ENCODE measurements around the gene POGLUT3. TPM values are rescaled to one million over a fixed set of nuclear protein-coding genes. Genes with fewer than 3 reads are reported as not detected.

The POGLUT3 gene
- total RNA-seq, 4 donors from 2014 or later: 19.8 to 47.1 (median 36.8) TPM

DNA sequence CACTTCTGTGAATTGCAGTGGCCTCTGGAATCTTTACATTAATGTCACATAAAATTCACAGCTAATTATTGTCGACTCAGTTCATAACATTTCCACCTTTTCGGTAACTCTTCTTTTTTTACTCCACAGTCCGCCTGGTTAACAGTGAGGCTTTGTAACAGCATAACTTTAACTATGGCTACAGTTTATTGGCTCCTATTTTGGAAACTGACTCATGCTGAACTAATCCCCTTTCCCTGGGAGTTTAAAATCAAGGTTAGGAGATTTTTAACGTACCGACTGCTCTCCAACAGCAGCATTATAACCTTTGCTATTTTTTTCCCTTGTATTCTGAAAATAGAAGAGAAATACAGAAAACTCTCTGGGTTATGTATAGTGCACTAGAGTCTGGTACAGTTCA, 3.2 kb upstream of the POGLUT3 start:
- Histone ChIP-seq H3K9me3 (no peaks in the 10 kb centered on the region), H3K27me3 (no peaks in the 10 kb centered on the region), H3K27ac (no peak overlapping the region), H3K36me3 (no peaks in the 10 kb centered on the region), H3K4me3 (no peak overlapping the region), H3K4me1 (peaks cover 0 to 9% (median 4%) of the 10 kb centered on the region in 4 donors)
- WGBS, 2 donors: 41 to 53% methylated on average over 5 of the region's 5 CpGs
- TF ChIP-seq EP300 (IDR thresholded peaks at IDR 0.05) (no peak), POLR2A (IDR thresholded peaks at IDR 0.05) (no peak)
- TF ChIP-seq, protein P1, sequence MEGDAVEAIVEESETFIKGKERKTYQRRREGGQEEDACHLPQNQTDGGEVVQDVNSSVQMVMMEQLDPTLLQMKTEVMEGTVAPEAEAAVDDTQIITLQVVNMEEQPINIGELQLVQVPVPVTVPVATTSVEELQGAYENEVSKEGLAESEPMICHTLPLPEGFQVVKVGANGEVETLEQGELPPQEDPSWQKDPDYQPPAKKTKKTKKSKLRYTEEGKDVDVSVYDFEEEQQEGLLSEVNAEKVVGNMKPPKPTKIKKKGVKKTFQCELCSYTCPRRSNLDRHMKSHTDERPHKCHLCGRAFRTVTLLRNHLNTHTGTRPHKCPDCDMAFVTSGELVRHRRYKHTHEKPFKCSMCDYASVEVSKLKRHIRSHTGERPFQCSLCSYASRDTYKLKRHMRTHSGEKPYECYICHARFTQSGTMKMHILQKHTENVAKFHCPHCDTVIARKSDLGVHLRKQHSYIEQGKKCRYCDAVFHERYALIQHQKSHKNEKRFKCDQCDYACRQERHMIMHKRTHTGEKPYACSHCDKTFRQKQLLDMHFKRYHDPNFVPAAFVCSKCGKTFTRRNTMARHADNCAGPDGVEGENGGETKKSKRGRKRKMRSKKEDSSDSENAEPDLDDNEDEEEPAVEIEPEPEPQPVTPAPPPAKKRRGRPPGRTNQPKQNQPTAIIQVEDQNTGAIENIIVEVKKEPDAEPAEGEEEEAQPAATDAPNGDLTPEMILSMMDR (IDR thresholded peaks at IDR 0.05): no peak
- no peak for DNase-seq (ENCODE audit: low spot score in 2 of 2)

DNA sequence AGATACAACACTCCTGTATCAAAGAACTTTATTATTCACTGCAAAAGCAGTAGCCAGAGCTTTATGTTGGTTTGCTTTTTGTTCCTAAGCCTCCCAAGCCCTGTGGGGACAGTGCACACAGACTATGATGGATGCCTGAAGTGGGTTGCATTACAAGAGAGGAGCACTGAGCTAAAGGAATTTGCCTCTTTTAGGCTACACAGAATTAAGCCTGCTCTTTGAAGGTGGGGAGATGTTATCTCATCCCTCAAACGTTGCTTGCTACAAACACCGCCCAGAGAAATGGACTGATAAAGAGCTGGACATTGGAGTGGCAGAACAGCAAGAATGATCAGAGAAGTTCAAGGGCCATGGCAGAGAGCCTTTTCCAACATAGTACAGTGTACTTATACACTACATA, 2.5 kb upstream of the POGLUT3 start:
- Histone ChIP-seq H3K4me1 (peaks cover 0 to 12% (median 4%) of the 10 kb centered on the region in 4 donors), H3K36me3 (no peaks in the 10 kb centered on the region), H3K27ac (no peak overlapping the region), H3K27me3 (no peaks in the 10 kb centered on the region), H3K9me3 (no peaks in the 10 kb centered on the region), H3K4me3 (no peak overlapping the region)
- no peak for DNase-seq (ENCODE audit: low spot score in 2 of 2)
- WGBS, 2 donors: 58 to 63% methylated on average over 2 of the region's 2 CpGs
- TF ChIP-seq, protein P1 (IDR thresholded peaks at IDR 0.05): no peak
- no peak for TF ChIP-seq POLR2A (IDR thresholded peaks at IDR 0.05)
- no peak for TF ChIP-seq EP300 (IDR thresholded peaks at IDR 0.05)

DNA sequence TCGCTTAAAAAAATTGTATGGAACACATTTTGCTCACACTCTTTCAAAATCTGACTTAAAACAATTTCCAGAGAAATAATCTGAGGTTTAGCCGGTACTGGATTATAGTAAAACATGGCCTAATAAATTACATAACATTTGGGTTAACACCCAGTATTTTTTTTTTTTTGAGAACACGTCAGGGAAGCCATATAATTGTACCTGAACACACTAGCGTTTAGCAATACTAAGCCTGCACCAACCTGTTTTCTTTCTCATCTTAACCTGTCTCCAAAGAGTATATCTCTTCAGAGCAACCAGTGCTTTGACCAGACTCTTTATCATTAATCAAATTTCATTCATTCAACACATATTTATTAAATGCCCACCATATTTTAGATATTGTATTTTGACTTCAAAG, 2.0 kb upstream of the POGLUT3 start:
- DNase-seq (ENCODE audit: low spot score in 2 of 2): no peak
- peaks cover 0 to 12% (median 4%) of the 10 kb centered on the region in 4 donors for H3K4me1 ChIP-seq
- H3K4me3 ChIP-seq: no peak overlapping the region
- WGBS, 2 donors: 92% methylated on average over 4 of the region's 4 CpGs
- H3K27ac ChIP-seq: no peak overlapping the region
- H3K27me3 ChIP-seq: no peaks in the 10 kb centered on the region
- TF ChIP-seq, protein P1 (IDR thresholded peaks at IDR 0.05): no peak
- TF ChIP-seq POLR2A (IDR thresholded peaks at IDR 0.05) (no peak), EP300 (IDR thresholded peaks at IDR 0.05) (no peak)
- no peaks in the 10 kb centered on the region for H3K36me3 ChIP-seq
- H3K9me3 ChIP-seq: no peaks in the 10 kb centered on the region

DNA sequence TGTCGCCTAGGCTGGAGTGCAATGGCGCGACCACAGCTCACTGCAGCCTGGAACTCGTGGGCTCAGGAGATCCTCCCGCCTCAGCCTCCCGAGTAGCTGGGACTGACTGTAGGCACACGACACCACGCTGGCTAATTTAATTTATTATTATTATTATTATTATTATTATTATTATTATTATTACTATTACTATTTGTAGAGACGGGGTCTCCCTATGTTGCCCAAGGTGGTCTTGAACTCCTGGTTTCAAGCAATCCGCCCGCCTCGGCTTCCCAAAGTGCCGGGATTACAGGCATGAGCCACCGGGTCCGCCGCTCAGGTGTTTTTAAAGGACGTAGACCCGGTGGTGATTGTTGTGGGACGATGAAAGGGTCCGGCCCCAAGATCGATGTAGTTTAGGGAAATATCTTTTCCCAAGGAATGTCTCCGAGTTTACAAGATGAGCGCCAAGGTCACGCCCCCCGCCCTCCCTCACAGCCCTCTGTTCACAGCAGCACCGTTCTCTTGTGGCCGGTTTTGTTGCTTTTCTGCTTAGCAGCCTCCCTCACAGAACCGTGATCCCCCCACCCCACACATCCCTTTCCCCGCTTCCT, 728 bp upstream of the POGLUT3 start:
- Histone ChIP-seq H3K4me3 (peak overlapping the region; percentile 62 to 96 (median 82)), H3K27ac (peak overlapping the region; percentile 91 to 98 (median 96)), H3K9me3 (no peaks in the 10 kb centered on the region), H3K36me3 (no peaks in the 10 kb centered on the region), H3K27me3 (no peaks in the 10 kb centered on the region), H3K4me1 (peaks cover 0 to 17% (median 4%) of the 10 kb centered on the region in 4 donors)
- DNase-seq (ENCODE audit: low spot score in 2 of 2): no peak
- WGBS, 2 donors: 59 to 62% methylated on average over 29 of the region's 29 CpGs
- no peak for TF ChIP-seq POLR2A (IDR thresholded peaks at IDR 0.05)
- TF ChIP-seq, protein P1 (IDR thresholded peaks at IDR 0.05): no peak
- TF ChIP-seq EP300 (IDR thresholded peaks at IDR 0.05): no peak

DNA sequence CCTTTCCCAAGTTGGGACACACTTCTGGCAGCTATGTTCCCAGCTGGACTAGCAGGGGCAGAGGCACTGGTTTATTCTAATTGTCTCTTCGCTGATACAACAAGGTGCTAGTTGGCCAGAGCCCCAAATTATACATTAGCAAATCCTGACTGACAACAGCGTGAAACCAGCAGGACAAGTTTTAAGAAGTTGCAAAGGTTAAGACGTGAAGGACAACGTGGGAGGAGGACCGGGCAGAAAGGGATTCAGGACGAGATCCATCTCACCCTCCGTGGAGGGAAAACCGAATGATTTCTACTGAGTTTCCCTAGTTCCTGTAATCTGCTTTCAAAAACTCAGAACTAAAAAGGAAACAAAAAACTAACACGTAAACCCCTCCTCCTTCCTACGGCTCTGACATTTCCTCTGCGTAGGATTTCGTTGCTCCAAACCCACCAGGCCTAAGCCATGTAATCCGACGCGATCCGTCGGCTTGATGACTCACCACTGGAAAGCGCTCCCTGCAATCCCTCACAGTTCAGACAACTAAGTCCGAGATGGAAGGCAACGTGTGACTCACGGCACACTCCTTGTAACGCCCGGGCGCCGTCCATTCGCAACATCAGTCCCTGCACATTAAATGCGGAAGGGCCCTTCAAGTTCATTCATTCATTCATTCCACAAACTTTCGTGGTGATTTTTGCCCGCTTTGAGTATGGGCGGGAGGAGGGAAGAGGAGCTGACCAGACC, 703 bp downstream of the POGLUT3 start:
- H3K4me1 ChIP-seq: peaks cover 0 to 18% (median 4%) of the 10 kb centered on the region in 4 donors
- H3K9me3 ChIP-seq: no peaks in the 10 kb centered on the region
- TF ChIP-seq POLR2A (IDR thresholded peaks at IDR 0.05) (peak; percentile 70 to 77), EP300 (IDR thresholded peaks at IDR 0.05) (peak in 1 of 2 donors; percentile 95)
- TF ChIP-seq, protein P1 (IDR thresholded peaks at IDR 0.05): no peak
- no peaks in the 10 kb centered on the region for H3K36me3 ChIP-seq
- peak overlapping the region; percentile 62 to 96 (median 82) for H3K4me3 ChIP-seq
- DNase-seq (ENCODE audit: low spot score in 2 of 2): peak; percentile 63 to 81
- no peaks in the 10 kb centered on the region for H3K27me3 ChIP-seq
- 2% methylated on average over 30 of the region's 30 CpGs for WGBS, 2 donors
- peak overlapping the region; percentile 91 to 98 (median 96) for H3K27ac ChIP-seq

All from tibial nerve (tissue), 4 donors.